Ureter (tissue), 1 donor: ENCODE data around the gene TBC1D8B. TPM values are rescaled to one million over a fixed set of nuclear protein-coding genes. Genes with fewer than 3 reads are reported as not detected.
"Not testable (repeated sequence)": the region's sequence is repeated elsewhere in the genome, so short reads cannot be mapped to it uniquely, and the experiment has no call there.

Source experiments
- DNase-seq: peaks from one replicate; pipeline ENCODE4 v3.0.0-alpha.2; 2020; ENCODE audit warnings: low spot score
- total RNA-seq: library from RNA; stranded (reverse); gene quantifications from one replicate; pipeline ENCODE4 v1.2.4, GENCODE V29; 2023
- donor health status: DM: yes; HTN: yes; CAD: no.

The TBC1D8B gene
- total RNA-seq = 11.1 TPM

- DNase-seq = peak; percentile 79
Measured at GRCh38 chrX:106802388-106803275, at the start of gene TBC1D8B. TBC1D8B (plus strand) TSS chrX:106802673; CDS start chrX:106802854, 181 bp downstream.

GRCh38 chrX:106769288-106769687 lies 33.2 kb upstream of the TBC1D8B start:
- DNase-seq = not testable (repeated sequence)

- DNase-seq = no peak
Measured at GRCh38 chrX:106774981-106775380, 27.5 kb upstream of the TBC1D8B start.

- no peak for DNase-seq
Measured at GRCh38 chrX:106780264-106780663, 22.2 kb upstream of the TBC1D8B start.

- DNase-seq = no peak
Measured at GRCh38 chrX:106780664-106781377, 21.7 kb upstream of the TBC1D8B start.

- DNase-seq = no peak
Measured at GRCh38 chrX:106783716-106784115, 18.8 kb upstream of the TBC1D8B start.

- no peak for DNase-seq
Measured at GRCh38 chrX:106791495-106791894, 11.0 kb upstream of the TBC1D8B start.

- DNase-seq = no peak
Measured at GRCh38 chrX:106802063-106802387, 448 bp upstream of the TBC1D8B start.

GRCh38 chrX:106811131-106811910 lies 8.8 kb downstream of the TBC1D8B start:
- no peak for DNase-seq

- not testable (repeated sequence) for DNase-seq
Measured at GRCh38 chrX:106812930-106813329, 10.5 kb downstream of the TBC1D8B start.

- DNase-seq = not testable (repeated sequence)
Measured at GRCh38 chrX:106814093-106814492, 11.6 kb downstream of the TBC1D8B start.

GRCh38 chrX:106862972-106863688 lies 60.7 kb downstream of the TBC1D8B start:
- no peak for DNase-seq

- DNase-seq = no peak
Measured at GRCh38 chrX:106863697-106864096, 61.2 kb downstream of the TBC1D8B start.

- not testable (repeated sequence) for DNase-seq
Measured at GRCh38 chrX:106872796-106873195, 70.3 kb downstream of the TBC1D8B start.

GRCh38 chrX:106874075-106874474 lies 71.6 kb downstream of the TBC1D8B start:
- DNase-seq = no peak

- DNase-seq = no peak
Measured at GRCh38 chrX:106875151-106875550, 72.7 kb downstream of the TBC1D8B start.

- DNase-seq = no peak
Measured at GRCh38 chrX:106889468-106889867, 87.0 kb downstream of the TBC1D8B start.

GRCh38 chrX:106891762-106892460 lies 89.4 kb downstream of the TBC1D8B start:
- DNase-seq = no peak

GRCh38 chrX:106894392-106894909 lies 92.0 kb downstream of the TBC1D8B start:
- peak; percentile 69 for DNase-seq

- no peak for DNase-seq
Measured at GRCh38 chrX:106894978-106895452, 92.5 kb downstream of the TBC1D8B start.
